Neural progenitor cell (in vitro differentiated cells): ENCODE data around the gene DDAH1.

Experiments
- EZH2 ChIP-seq: fragments of 200-600 bp; sonication (generic); IDR thresholded peaks from 2 replicates; pipeline ENCODE4 v1.6.1; 2017; ENCODE audit warnings: antibody characterized with exemption, mild to moderate bottlenecking, moderate library complexity
- EZH2phosphoT487 ChIP-seq: fragments of 200-600 bp; sonication (generic); IDR thresholded peaks from 2 replicates; pipeline ENCODE4 v1.6.1; 2017; ENCODE audit warnings: antibody characterized with exemption
- TF ChIP-seq, protein P1 (sequence below): fragments of 200-600 bp; sonication (generic); IDR thresholded peaks from 2 replicates; pipeline ENCODE4 v1.5.1; 2017; ENCODE audit warnings: antibody characterized with exemption, mild to moderate bottlenecking

DNA sequence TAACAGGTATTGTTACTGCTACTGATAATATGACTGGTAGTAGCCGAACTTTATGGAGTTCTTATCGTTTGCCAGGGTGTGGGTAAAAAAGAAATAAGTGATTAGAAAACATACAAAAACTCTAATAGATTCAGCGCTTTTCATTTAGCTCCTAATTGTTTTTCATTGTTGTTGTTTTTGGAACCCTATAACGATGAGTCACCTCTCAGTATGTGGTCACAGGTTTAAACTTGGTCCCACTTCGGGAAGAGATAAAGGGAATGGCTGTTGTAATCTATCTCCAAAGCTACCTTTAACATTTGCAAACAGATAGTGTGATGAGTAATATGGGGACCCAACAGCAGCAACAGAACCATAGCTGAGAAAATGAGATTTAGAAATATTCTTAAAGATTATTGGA, 125.9 kb downstream of the DDAH1 start:
- TF ChIP-seq, protein P1, sequence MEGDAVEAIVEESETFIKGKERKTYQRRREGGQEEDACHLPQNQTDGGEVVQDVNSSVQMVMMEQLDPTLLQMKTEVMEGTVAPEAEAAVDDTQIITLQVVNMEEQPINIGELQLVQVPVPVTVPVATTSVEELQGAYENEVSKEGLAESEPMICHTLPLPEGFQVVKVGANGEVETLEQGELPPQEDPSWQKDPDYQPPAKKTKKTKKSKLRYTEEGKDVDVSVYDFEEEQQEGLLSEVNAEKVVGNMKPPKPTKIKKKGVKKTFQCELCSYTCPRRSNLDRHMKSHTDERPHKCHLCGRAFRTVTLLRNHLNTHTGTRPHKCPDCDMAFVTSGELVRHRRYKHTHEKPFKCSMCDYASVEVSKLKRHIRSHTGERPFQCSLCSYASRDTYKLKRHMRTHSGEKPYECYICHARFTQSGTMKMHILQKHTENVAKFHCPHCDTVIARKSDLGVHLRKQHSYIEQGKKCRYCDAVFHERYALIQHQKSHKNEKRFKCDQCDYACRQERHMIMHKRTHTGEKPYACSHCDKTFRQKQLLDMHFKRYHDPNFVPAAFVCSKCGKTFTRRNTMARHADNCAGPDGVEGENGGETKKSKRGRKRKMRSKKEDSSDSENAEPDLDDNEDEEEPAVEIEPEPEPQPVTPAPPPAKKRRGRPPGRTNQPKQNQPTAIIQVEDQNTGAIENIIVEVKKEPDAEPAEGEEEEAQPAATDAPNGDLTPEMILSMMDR: no peak
- TF ChIP-seq EZH2 (no peak), EZH2phosphoT487 (no peak)
